ENCODE data around the gene IFT57.

- TF ChIP-seq CTCF (IDR thresholded peaks at IDR 0.05; ENCODE audit: poor library complexity) (no peak), EZH2phosphoT487 (IDR thresholded peaks at IDR 0.05; ENCODE audit: low read depth, severe bottlenecking, unreplicated experiment) (no peak), EZH2 (IDR thresholded peaks at IDR 0.05; ENCODE audit: borderline replicate concordance) (no peak)
Observed at GRCh38 chr3:108239082-108239481, 16.9 kb upstream of the IFT57 start.
